ENCODE measurements around the gene DAAM2.

DAAM2 gene

DNA sequence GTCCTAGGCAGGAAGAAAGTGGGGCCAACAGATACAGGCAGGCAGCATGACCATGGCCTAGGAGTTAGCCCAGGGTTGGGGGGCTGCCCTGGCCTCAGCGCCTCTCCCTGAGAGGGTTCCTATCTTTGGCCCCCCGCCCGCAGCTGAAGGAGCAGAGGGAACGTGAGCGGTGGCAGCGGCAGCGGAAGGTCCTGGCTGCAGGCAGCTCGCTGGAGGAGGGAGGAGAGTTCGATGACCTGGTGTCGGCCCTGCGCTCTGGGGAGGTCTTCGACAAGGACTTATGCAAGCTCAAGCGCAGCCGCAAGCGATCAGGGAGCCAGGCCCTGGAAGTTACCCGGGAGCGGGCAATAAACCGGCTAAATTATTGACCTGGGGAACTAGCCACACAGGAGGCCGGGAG, 109.5 kb downstream of the DAAM2 start:
- H3K9me3 Mint-ChIP-seq: no peaks in the 10 kb centered on the region

DNA sequence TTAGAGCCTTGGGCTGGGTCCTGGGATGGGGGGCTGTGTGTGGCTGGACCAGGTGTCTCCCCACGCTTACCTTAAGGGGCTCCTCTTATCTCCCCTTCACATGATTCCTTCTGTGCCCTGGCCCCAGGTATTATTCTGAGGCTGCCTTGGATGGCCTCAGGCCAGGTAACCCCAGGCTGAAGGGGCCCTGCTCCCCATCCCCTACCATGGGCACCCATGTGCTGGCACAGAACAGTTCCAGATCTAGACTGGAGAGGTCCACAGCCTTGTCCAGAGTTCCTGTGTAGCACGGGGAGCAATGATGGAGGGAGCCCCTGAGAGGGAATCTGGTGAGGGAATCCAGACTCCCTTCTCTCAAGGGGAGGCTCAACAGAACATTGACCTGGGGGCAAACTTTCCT, 110.0 kb downstream of the DAAM2 start:
- no peaks in the 10 kb centered on the region for H3K4me1 Mint-ChIP-seq (ENCODE audit: low read depth)
- no peak overlapping the region for H3K4me3 Mint-ChIP-seq
- no peak overlapping the region for H3K27ac Mint-ChIP-seq
- H3K27me3 Mint-ChIP-seq (ENCODE audit: low read depth): no peaks in the 10 kb centered on the region
- no peaks in the 10 kb centered on the region for H3K36me3 Mint-ChIP-seq (ENCODE audit: low read depth)
- DNase-seq (ENCODE audit: low spot score): no peak
- no peaks in the 10 kb centered on the region for H3K9me3 Mint-ChIP-seq

More for the DNA sequence above, 109.5 kb downstream of the DAAM2 start:
- no peaks in the 10 kb centered on the region for H3K27me3 Mint-ChIP-seq (ENCODE audit: low read depth)
- H3K27ac Mint-ChIP-seq: no peak overlapping the region
- no peaks in the 10 kb centered on the region for H3K36me3 Mint-ChIP-seq (ENCODE audit: low read depth)
- no peaks in the 10 kb centered on the region for H3K4me1 Mint-ChIP-seq (ENCODE audit: low read depth)
- DNase-seq (ENCODE audit: low spot score): no peak
- H3K4me3 Mint-ChIP-seq: no peak overlapping the region

DNA sequence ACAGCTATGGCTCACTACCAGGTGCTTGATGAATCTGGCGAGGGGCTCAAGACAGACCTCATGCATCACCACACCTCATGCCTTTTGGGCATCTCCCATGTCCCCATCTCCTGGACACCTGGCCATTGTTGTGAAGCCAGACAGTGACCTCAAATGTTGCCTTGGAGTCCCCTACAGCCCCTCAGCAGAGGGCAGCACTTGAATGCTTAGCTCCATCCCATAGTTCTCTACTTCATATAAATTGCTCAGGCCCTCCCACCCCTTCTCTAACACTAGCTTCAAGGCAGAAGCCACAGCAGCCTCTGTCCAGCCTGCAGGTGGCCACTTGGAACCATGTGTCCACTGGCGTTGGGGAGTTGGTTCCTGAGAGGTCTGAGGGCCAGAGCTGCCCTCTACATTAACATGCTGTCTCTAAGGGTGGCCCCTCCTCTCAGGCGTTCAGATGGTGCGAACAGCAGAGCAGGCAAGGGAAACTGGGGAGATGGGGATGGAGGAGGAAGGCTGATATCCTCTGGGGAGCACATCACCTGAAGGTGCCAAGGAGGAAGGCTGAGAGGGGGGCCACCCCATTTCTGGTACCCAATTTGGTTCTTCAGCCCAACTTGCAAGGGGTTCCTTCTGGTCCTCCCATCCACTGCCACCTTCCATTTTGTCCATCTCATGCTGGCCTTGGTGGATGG, 110.8 kb downstream of the DAAM2 start:
- Mint-ChIP-seq H3K4me3 (no peak overlapping the region), H3K4me1 (ENCODE audit: low read depth) (no peaks in the 10 kb centered on the region), H3K27me3 (ENCODE audit: low read depth) (no peaks in the 10 kb centered on the region), H3K27ac (no peak overlapping the region), H3K36me3 (ENCODE audit: low read depth) (no peaks in the 10 kb centered on the region), H3K9me3 (no peaks in the 10 kb centered on the region)
- no peak for DNase-seq (ENCODE audit: low spot score)

GRCh38 chr6:39903656-39904055, 111.5 kb downstream of the DAAM2 start:
- no peaks in the 10 kb centered on the region for H3K4me1 Mint-ChIP-seq (ENCODE audit: low read depth)
- no peak overlapping the region for H3K4me3 Mint-ChIP-seq
- DNase-seq (ENCODE audit: low spot score): no peak
- H3K27me3 Mint-ChIP-seq (ENCODE audit: low read depth): no peaks in the 10 kb centered on the region
- H3K36me3 Mint-ChIP-seq (ENCODE audit: low read depth): no peaks in the 10 kb centered on the region
- no peak overlapping the region for H3K27ac Mint-ChIP-seq
- no peaks in the 10 kb centered on the region for H3K9me3 Mint-ChIP-seq

DNA sequence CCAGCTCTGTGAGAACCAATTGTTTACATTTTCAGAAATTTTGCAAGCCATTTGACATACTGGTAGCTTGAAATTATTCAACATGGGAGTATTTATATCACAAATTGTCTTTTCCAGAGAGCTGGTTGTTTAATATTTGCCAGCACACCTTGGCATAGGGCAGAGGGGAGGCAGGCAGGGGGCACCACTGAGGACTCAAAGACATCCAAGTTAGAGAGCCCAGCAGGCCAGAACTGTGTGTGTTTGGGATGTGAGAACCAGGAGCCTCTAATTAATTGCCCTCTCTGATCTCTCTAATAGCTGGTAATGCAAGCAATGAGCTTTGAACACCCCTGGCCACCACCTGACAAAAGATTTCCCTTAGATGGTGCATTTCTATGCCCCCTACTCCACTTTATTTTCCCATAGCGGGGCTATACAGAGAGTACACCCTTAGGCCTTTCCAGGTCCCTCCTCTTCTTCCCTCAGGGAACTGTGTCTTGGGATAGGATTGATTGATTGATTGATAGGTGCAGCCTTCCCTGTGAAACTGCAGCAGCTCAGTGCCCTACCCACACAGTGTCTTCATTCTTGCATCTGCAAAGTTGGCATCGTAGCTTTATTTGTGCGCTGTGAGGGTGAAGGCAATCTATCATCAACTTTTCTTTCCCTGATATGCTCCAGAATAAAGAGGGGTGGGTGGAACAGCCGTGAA, 112.9 kb downstream of the DAAM2 start:
- H3K4me3 Mint-ChIP-seq: no peak overlapping the region
- no peak overlapping the region for H3K27ac Mint-ChIP-seq
- H3K36me3 Mint-ChIP-seq (ENCODE audit: low read depth): no peaks in the 10 kb centered on the region
- no peaks in the 10 kb centered on the region for H3K4me1 Mint-ChIP-seq (ENCODE audit: low read depth)
- no peaks in the 10 kb centered on the region for H3K9me3 Mint-ChIP-seq
- H3K27me3 Mint-ChIP-seq (ENCODE audit: low read depth): no peaks in the 10 kb centered on the region
- DNase-seq (ENCODE audit: low spot score): no peak

GRCh38 chr6:39905640-39905975, 113.4 kb downstream of the DAAM2 start:
- no peak overlapping the region for H3K4me3 Mint-ChIP-seq
- no peaks in the 10 kb centered on the region for H3K4me1 Mint-ChIP-seq (ENCODE audit: low read depth)
- no peaks in the 10 kb centered on the region for H3K36me3 Mint-ChIP-seq (ENCODE audit: low read depth)
- H3K9me3 Mint-ChIP-seq: no peaks in the 10 kb centered on the region
- H3K27me3 Mint-ChIP-seq (ENCODE audit: low read depth): no peaks in the 10 kb centered on the region
- H3K27ac Mint-ChIP-seq: no peak overlapping the region
- DNase-seq (ENCODE audit: low spot score): no peak

GRCh38 chr6:39906318-39906761, 114.2 kb downstream of the DAAM2 start:
- H3K4me3 Mint-ChIP-seq: no peak overlapping the region
- no peaks in the 10 kb centered on the region for H3K9me3 Mint-ChIP-seq
- no peaks in the 10 kb centered on the region for H3K36me3 Mint-ChIP-seq (ENCODE audit: low read depth)
- H3K27me3 Mint-ChIP-seq (ENCODE audit: low read depth): no peaks in the 10 kb centered on the region
- no peak for DNase-seq (ENCODE audit: low spot score)
- no peak overlapping the region for H3K27ac Mint-ChIP-seq
- H3K4me1 Mint-ChIP-seq (ENCODE audit: low read depth): no peaks in the 10 kb centered on the region

- H3K4me1 Mint-ChIP-seq (ENCODE audit: low read depth): no peaks in the 10 kb centered on the region
- H3K36me3 Mint-ChIP-seq (ENCODE audit: low read depth): no peaks in the 10 kb centered on the region
- H3K27me3 Mint-ChIP-seq (ENCODE audit: low read depth): no peaks in the 10 kb centered on the region
- DNase-seq (ENCODE audit: low spot score): no peak
- H3K27ac Mint-ChIP-seq: no peak overlapping the region
- H3K4me3 Mint-ChIP-seq: no peak overlapping the region
- H3K9me3 Mint-ChIP-seq: no peaks in the 10 kb centered on the region
These were observed 115.8 kb downstream of the DAAM2 start for GRCh38 chr6:39907871-39908575.

- no peak overlapping the region for H3K4me3 Mint-ChIP-seq
- DNase-seq (ENCODE audit: low spot score): no peak
- no peaks in the 10 kb centered on the region for H3K27me3 Mint-ChIP-seq (ENCODE audit: low read depth)
- H3K27ac Mint-ChIP-seq: no peak overlapping the region
- no peaks in the 10 kb centered on the region for H3K36me3 Mint-ChIP-seq (ENCODE audit: low read depth)
- H3K9me3 Mint-ChIP-seq: no peaks in the 10 kb centered on the region
- H3K4me1 Mint-ChIP-seq (ENCODE audit: low read depth): no peaks in the 10 kb centered on the region
These were observed 116.8 kb downstream of the DAAM2 start for GRCh38 chr6:39908838-39909583.

DNA sequence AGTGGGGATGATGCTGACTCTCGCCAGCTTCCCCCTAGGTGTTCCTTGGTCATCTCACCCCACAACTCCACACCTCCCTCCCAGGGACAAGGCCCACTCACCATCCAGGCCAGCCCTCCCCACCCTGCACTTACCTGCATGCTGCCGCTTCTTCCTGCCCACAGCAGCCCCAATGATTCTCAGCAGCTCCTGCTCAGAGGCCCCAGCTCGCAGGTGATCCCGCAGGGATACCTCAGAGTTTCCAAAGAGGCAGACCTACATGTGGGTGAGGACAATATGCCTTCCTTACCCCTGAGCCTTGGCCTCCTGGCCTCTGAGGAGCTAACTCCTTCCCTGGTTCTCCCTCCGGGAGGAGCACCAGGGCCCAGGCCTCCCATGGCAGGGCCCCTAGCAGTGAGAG, 117.5 kb downstream of the DAAM2 start:
- H3K9me3 Mint-ChIP-seq: no peaks in the 10 kb centered on the region
- no peaks in the 10 kb centered on the region for H3K36me3 Mint-ChIP-seq (ENCODE audit: low read depth)
- H3K4me1 Mint-ChIP-seq (ENCODE audit: low read depth): no peaks in the 10 kb centered on the region
- H3K27me3 Mint-ChIP-seq (ENCODE audit: low read depth): no peaks in the 10 kb centered on the region
- DNase-seq (ENCODE audit: low spot score): no peak
- no peak overlapping the region for H3K27ac Mint-ChIP-seq
- H3K4me3 Mint-ChIP-seq: no peak overlapping the region

DNA sequence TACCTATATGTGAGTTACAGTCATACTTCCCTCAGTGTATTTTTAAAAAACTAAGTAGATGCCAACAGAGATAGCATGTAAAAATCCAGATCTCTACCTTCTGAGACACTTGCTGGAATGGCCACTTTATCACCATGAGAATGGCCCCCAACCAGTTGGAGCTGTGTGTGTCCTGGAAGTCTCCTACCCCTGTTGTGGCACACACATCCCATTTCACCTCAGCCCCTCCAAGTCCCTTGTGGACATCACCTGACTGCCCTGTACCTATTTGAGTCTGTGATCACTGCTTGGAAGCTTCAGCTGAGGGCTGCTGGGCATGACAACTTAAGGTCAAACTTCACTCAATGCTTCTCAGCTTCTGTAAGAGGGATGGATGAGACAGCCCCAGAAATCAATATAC, 118.0 kb downstream of the DAAM2 start:
- Mint-ChIP-seq H3K36me3 (ENCODE audit: low read depth) (no peaks in the 10 kb centered on the region), H3K9me3 (no peaks in the 10 kb centered on the region), H3K27me3 (ENCODE audit: low read depth) (no peaks in the 10 kb centered on the region), H3K27ac (no peak overlapping the region), H3K4me1 (ENCODE audit: low read depth) (no peaks in the 10 kb centered on the region), H3K4me3 (no peak overlapping the region)
- no peak for DNase-seq (ENCODE audit: low spot score)

DNA sequence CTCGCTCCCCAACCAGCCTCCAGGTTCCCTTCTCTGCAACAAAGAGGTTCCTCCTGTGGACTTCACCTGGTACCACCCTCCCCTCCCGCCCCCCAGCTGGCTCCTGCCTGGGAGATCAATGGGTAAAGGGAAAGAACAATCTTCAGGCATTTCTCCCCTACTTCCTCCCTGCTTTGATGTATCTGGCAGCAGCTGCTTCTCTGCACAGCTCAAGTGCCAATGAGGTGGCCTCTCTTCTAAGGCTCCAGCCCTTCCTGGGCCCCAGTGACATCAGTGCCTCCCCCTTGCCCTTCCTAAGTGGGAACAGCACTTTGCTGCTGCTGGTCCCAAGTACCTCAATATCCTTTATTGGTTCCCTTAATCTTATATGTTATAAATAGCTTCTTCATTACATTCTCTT, 118.6 kb downstream of the DAAM2 start:
- no peak overlapping the region for H3K27ac Mint-ChIP-seq
- no peaks in the 10 kb centered on the region for H3K9me3 Mint-ChIP-seq
- H3K36me3 Mint-ChIP-seq (ENCODE audit: low read depth): no peaks in the 10 kb centered on the region
- DNase-seq (ENCODE audit: low spot score): no peak
- H3K4me1 Mint-ChIP-seq (ENCODE audit: low read depth): no peaks in the 10 kb centered on the region
- no peak overlapping the region for H3K4me3 Mint-ChIP-seq
- H3K27me3 Mint-ChIP-seq (ENCODE audit: low read depth): no peaks in the 10 kb centered on the region

DNA sequence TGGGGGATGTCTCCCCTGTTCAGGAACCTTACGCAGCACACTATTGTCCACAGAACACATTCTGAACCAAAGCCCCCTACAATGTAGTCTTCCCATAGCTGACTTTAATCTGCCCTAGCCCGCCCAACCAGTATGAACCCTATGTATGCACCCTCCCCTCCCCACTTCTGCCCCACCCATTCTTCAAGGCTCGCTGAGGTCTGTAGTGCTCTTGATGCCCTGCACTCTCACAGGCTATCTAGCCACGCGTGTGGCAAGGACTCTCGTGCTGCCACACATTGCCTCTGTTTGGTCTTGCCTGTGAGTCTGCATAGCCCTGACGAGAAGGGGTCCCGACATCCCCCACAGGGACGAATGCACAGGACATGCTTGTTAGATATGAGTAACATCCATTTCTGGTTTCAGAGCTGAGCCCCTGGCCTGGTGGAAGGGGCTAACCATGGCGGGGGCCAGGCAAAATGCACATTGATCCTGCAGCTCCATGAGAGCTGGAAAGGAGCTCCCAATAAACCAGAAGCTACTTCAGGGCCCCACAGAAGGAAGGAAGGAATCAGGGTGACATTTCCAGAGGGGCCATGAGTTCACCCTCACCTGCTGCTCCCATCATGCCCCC, 119.4 kb downstream of the DAAM2 start:
- H3K9me3 Mint-ChIP-seq: no peaks in the 10 kb centered on the region
- H3K27me3 Mint-ChIP-seq (ENCODE audit: low read depth): no peaks in the 10 kb centered on the region
- H3K4me1 Mint-ChIP-seq (ENCODE audit: low read depth): no peaks in the 10 kb centered on the region
- no peak for DNase-seq (ENCODE audit: low spot score)
- no peak overlapping the region for H3K4me3 Mint-ChIP-seq
- no peaks in the 10 kb centered on the region for H3K36me3 Mint-ChIP-seq (ENCODE audit: low read depth)
- no peak overlapping the region for H3K27ac Mint-ChIP-seq

DNA sequence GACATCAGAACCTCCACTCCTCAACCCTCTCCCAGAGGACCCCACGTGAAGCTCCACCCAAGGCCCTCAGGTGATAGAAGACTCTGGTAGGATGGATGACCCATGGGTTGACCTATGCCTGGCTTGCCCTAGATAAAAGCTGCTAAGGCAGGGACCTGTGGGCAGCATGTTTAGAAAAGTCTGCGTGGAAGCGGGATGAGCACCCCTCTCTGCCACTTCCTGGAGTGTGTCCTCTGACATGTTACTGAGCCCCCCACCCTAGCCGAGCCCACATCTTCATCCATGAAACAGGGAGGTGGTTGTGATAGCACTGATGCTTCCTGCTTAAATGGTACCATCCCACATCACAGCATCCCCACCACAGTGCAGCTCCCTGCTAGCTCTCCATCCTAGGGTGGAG, 120.3 kb downstream of the DAAM2 start:
- H3K27ac Mint-ChIP-seq: no peak overlapping the region
- H3K27me3 Mint-ChIP-seq (ENCODE audit: low read depth): no peaks in the 10 kb centered on the region
- H3K9me3 Mint-ChIP-seq: no peaks in the 10 kb centered on the region
- H3K4me1 Mint-ChIP-seq (ENCODE audit: low read depth): no peaks in the 10 kb centered on the region
- no peak overlapping the region for H3K4me3 Mint-ChIP-seq
- no peaks in the 10 kb centered on the region for H3K36me3 Mint-ChIP-seq (ENCODE audit: low read depth)
- no peak for DNase-seq (ENCODE audit: low spot score)
